Measurements from ENCODE around the gene SYF2. TPM values are rescaled to one million over a fixed set of nuclear protein-coding genes. Genes with fewer than 3 reads are reported as not detected.
"Not testable (repeated sequence)": the region's sequence is repeated elsewhere in the genome, so short reads cannot be mapped to it uniquely, and the experiment has no call there.

SYF2 gene
- total and polyA plus RNA-seq, 2 of the 4 experiments (the other 2 are of a cell fraction): 8.6 to 19.5 TPM

DNA sequence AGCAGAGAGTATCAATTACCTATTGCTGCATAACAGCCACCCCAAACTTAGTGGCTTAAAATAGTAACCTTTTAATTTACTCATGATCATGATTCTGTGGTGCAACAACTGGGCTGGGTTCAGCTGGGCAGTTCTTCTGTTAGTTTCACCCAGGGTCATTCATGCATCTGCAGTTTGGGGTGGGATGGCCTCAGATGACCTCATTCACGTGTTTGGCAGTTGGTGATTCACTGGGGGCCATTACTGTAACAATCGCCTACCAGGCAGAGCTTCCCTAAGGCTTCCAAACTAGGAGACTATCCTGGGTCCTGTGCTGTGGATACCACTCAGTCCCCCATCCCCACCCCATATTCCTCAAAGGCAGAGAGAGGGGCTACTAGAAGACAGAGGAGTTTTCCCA lies 46.1 kb upstream of the SYF2 start:
- H3K18ac ChIP-seq (ENCODE audit: low read depth, low read length); BruUV-seq (replicated peaks); H3K27ac ChIP-seq (ENCODE audit: insufficient read depth, low read length); H3K4me2 ChIP-seq (ENCODE audit: low read depth, low read length); H2BK20ac ChIP-seq (ENCODE audit: low read depth, low read length); H3K9me3 ChIP-seq (ENCODE audit: control insufficient read depth, insufficient read depth, low read length); DNase-seq; H4K8ac ChIP-seq (ENCODE audit: low read depth in 2 of 2, low read length in 2 of 2); H2BK5ac ChIP-seq (ENCODE audit: low read depth, low read length, poor library complexity, severe bottlenecking); ATAC-seq (ENCODE audit: low read depth); H3K23ac ChIP-seq (ENCODE audit: low read depth, low read length); H3K9ac ChIP-seq (ENCODE audit: low read depth, low read length); H3K36me3 ChIP-seq (ENCODE audit: control insufficient read depth, insufficient read depth, low read length); H3K56ac ChIP-seq (ENCODE audit: extremely low read depth, insufficient read depth, low read length); H4K5ac ChIP-seq (ENCODE audit: low read depth, low read length); in situ Hi-C loops (cut with MboI; ENCODE audit: low sequenced_read_pairs); H3K4me3 ChIP-seq (ENCODE audit: insufficient read depth, low read depth, low read length); H2BK15ac ChIP-seq (ENCODE audit: low read depth, low read length); H4K20me1 ChIP-seq (ENCODE audit: insufficient read depth, low read length); POLR2A ChIA-PET (ENCODE audit: unreplicated experiment); H2BK120ac ChIP-seq (ENCODE audit: low read depth, low read length); H3K27me3 ChIP-seq (ENCODE audit: control insufficient read depth, insufficient read depth, low read length); H4K91ac ChIP-seq (ENCODE audit: insufficient read depth, low read depth, low read length); H3K4me1 ChIP-seq (ENCODE audit: control insufficient read depth, insufficient read depth, low read length); H2AK9ac ChIP-seq (replicated peaks; ENCODE audit: low read depth, low read length, poor library complexity); H3K4ac ChIP-seq (ENCODE audit: low read depth, low read length); H3K79me1 ChIP-seq (ENCODE audit: low read depth in 1 of 2, low read length in 2 of 2); intact Hi-C loops (cut with micrococcal nuclease); H3K9me1 ChIP-seq (ENCODE audit: insufficient read depth, low read length); dilution Hi-C loops (cut with HindIII; ENCODE audit: low sequenced_read_pairs, unreplicated experiment); H2AFZ ChIP-seq (replicated peaks; ENCODE audit: low read length, poor library complexity); H3K14ac ChIP-seq (replicated peaks; ENCODE audit: low read depth, low read length); H2AK5ac ChIP-seq (ENCODE audit: low read depth, low read length); CTCF ChIA-PET: not testable (repeated sequence)
- no CpG with 5 or more reads among the region's 2 CpGs for WGBS, 2 experiments (ENCODE audit: extremely low coverage in 2 of 2, insufficient read length in 1 of 2)

GRCh38 chr1:25277295-25277694 lies 45.0 kb upstream of the SYF2 start:
- H3K18ac ChIP-seq (ENCODE audit: low read depth, low read length); H3K23ac ChIP-seq (ENCODE audit: low read depth, low read length); H2AK5ac ChIP-seq (ENCODE audit: low read depth, low read length); H3K9ac ChIP-seq (ENCODE audit: low read depth, low read length); DNase-seq; H3K27me3 ChIP-seq (ENCODE audit: control insufficient read depth, insufficient read depth, low read length); H4K5ac ChIP-seq (ENCODE audit: low read depth, low read length); H3K9me1 ChIP-seq (ENCODE audit: insufficient read depth, low read length); H3K4ac ChIP-seq (ENCODE audit: low read depth, low read length); H2BK120ac ChIP-seq (ENCODE audit: low read depth, low read length); H4K20me1 ChIP-seq (ENCODE audit: insufficient read depth, low read length); dilution Hi-C loops (cut with HindIII; ENCODE audit: low sequenced_read_pairs, unreplicated experiment); ATAC-seq (ENCODE audit: low read depth); H3K56ac ChIP-seq (ENCODE audit: extremely low read depth, insufficient read depth, low read length); H2BK15ac ChIP-seq (ENCODE audit: low read depth, low read length); H4K91ac ChIP-seq (ENCODE audit: insufficient read depth, low read depth, low read length); H2BK5ac ChIP-seq (ENCODE audit: low read depth, low read length, poor library complexity, severe bottlenecking); in situ Hi-C loops (cut with MboI; ENCODE audit: low sequenced_read_pairs); BruUV-seq (replicated peaks); intact Hi-C loops (cut with micrococcal nuclease); POLR2A ChIA-PET (ENCODE audit: unreplicated experiment); H3K4me1 ChIP-seq (ENCODE audit: control insufficient read depth, insufficient read depth, low read length); H3K36me3 ChIP-seq (ENCODE audit: control insufficient read depth, insufficient read depth, low read length); CTCF ChIA-PET; H4K8ac ChIP-seq (ENCODE audit: low read depth in 2 of 2, low read length in 2 of 2); H3K4me3 ChIP-seq (ENCODE audit: insufficient read depth, low read depth, low read length); H2AK9ac ChIP-seq (replicated peaks; ENCODE audit: low read depth, low read length, poor library complexity); H3K4me2 ChIP-seq (ENCODE audit: low read depth, low read length); H3K14ac ChIP-seq (replicated peaks; ENCODE audit: low read depth, low read length); H3K9me3 ChIP-seq (ENCODE audit: control insufficient read depth, insufficient read depth, low read length); H3K27ac ChIP-seq (ENCODE audit: insufficient read depth, low read length); H2BK20ac ChIP-seq (ENCODE audit: low read depth, low read length); H2AFZ ChIP-seq (replicated peaks; ENCODE audit: low read length, poor library complexity); H3K79me1 ChIP-seq (ENCODE audit: low read depth in 1 of 2, low read length in 2 of 2): not testable (repeated sequence)
- no CpG with 5 or more reads among the region's 1 CpG for WGBS, 2 experiments (ENCODE audit: extremely low coverage in 2 of 2, insufficient read length in 1 of 2)
